Testis (tissue), 3 donors: ENCODE measurements around the gene UGT1A5. TPM values are rescaled to one million over a fixed set of nuclear protein-coding genes. Genes with fewer than 3 reads are reported as not detected.
"Not testable (repeated sequence)": the region's sequence is repeated elsewhere in the genome, so short reads cannot be mapped to it uniquely, and the experiment has no call there.

Experiments
- DNase-seq: peaks from one replicate; pipeline ENCODE4 v3.0.0-alpha.2; 2019
- H3K27ac ChIP-seq, 2 donors: fragments of 200-600 bp; sonication (generic); one replicate each; pipeline ENCODE4 v1.5.1; 2019
- H3K27me3 ChIP-seq: fragments of 200-600 bp; sonication (generic); one replicate; pipeline ENCODE4 v1.5.1; 2019
- H3K36me3 ChIP-seq: fragments of 200-600 bp; sonication (generic); one replicate; pipeline ENCODE4 v1.5.1; 2017; ENCODE audit warnings: low read depth; ENCODE audit errors: missing control alignments
- H3K4me1 ChIP-seq: fragments of 200-600 bp; sonication (generic); one replicate; pipeline ENCODE4 v1.5.1; 2019
- H3K4me3 ChIP-seq, 2 donors: fragments of 200-600 bp; sonication (generic); one replicate each; pipeline ENCODE4 v1.5.1; 2017 to 2019
- H3K9me3 ChIP-seq: fragments of 200-600 bp; sonication (generic); one replicate; pipeline ENCODE4 v1.5.1; 2017
- CTCF ChIP-seq, 3 experiments: fragments of 450-650 bp in 2 of 3; fragments of 200-600 bp in 1 of 3; sonication (generic) in 1 of 3; IDR thresholded peaks; one replicate each; pipeline ENCODE4 v1.5.1; 2016 to 2019; ENCODE audit warnings: antibody characterized with exemption in 3 of 3, mild to moderate bottlenecking in 2 of 3, moderate library complexity in 1 of 3
- POLR2A ChIP-seq: fragments of 450-650 bp; IDR thresholded peaks from one replicate; pipeline ENCODE4 v1.6.1; 2017; ENCODE audit warnings: antibody characterized with exemption, mild to moderate bottlenecking, moderate library complexity
- WGBS, 2 donors: methylation state at CpG; one replicate each; pipeline ENCODE4 v1.1.5; 2018; 5-methylcytosine and 5-hydroxymethylcytosine counted together
- intact Hi-C: fragments of 100-400 bp; cut with DNase I; formaldehyde crosslinking; loops from one replicate; pipeline ENCODE4 v1.15.1; 2023; ENCODE audit warnings: low total_unique reads
- polyA plus RNA-seq: library from polyadenylated mRNA; stranded (reverse); fragments of 350-450 nt; fragmentation: Illumina TruSeq; extraction: RNeasy Lipid Tissue Mini Kit (QIAGEN cat#74804); gene quantifications from one replicate; pipeline ENCODE4 v1.2.3, GENCODE V29; 2014; ENCODE audit warnings: low read depth, low replicate concordance; ENCODE audit not compliant: insufficient read depth
- total RNA-seq, 2 donors: library from RNA; depleted of rRNA; stranded (reverse); fragments of >200 nt; gene quantifications; one replicate each; pipeline ENCODE4 v1.2.3, GENCODE V29; 2016

UGT1A5 gene
- total and polyA plus RNA-seq, 3 donors from 2014 or later, result 0.16 TPM; not detected in 2

- Histone ChIP-seq H3K27ac (no peak overlapping the region), H3K27me3 (no peaks in the 10 kb centered on the region), H3K9me3 (no peaks in the 10 kb centered on the region), H3K4me3 (no peak overlapping the region), H3K36me3 (no peaks in the 10 kb centered on the region), H3K4me1 (peaks cover 5% of the 10 kb centered on the region)
- no peak for DNase-seq
- intact Hi-C loops, result no loop called here
- TF ChIP-seq POLR2A (no peak), CTCF (IDR thresholded peaks at IDR 0.05) (no peak)
- WGBS, 2 donors, result 46 to 71% methylated on average over 1 of the region's 1 CpG
Observed at GRCh38 chr2:233700028-233700635, 12.6 kb upstream of the UGT1A5 start.

- H3K4me1 ChIP-seq, H3K27me3 ChIP-seq, H3K27ac ChIP-seq, H3K9me3 ChIP-seq, H3K4me3 ChIP-seq, H3K36me3 ChIP-seq, intact Hi-C loops, DNase-seq: not testable (repeated sequence)
- WGBS, 2 donors, result 85 to 96% methylated on average over 5 of the region's 5 CpGs
Observed at GRCh38 chr2:233700842-233701241, 11.9 kb upstream of the UGT1A5 start.

GRCh38 chr2:233702238-233702637 lies 10.5 kb upstream of the UGT1A5 start:
- TF ChIP-seq POLR2A, result no peak
- no peak for TF ChIP-seq CTCF (IDR thresholded peaks at IDR 0.05)
- Histone ChIP-seq H3K36me3 (no peaks in the 10 kb centered on the region), H3K27me3 (no peaks in the 10 kb centered on the region), H3K4me3 (no peak overlapping the region), H3K9me3 (no peaks in the 10 kb centered on the region), H3K27ac (no peak overlapping the region), H3K4me1 (peaks cover 5% of the 10 kb centered on the region)
- 49 to 56% methylated on average over 3 of the region's 3 CpGs for WGBS, 2 donors
- intact Hi-C loops, result no loop called here
- DNase-seq, result no peak

- TF ChIP-seq CTCF (IDR thresholded peaks at IDR 0.05) (no peak), POLR2A (no peak)
- H3K9me3 ChIP-seq, result no peaks in the 10 kb centered on the region
- intact Hi-C loops, result no loop called here
- H3K27ac ChIP-seq, result no peak overlapping the region
- no peaks in the 10 kb centered on the region for H3K36me3 ChIP-seq
- 69 to 77% methylated on average over 4 of the region's 4 CpGs for WGBS, 2 donors
- DNase-seq, result no peak
- no peak overlapping the region for H3K4me3 ChIP-seq
- no peaks in the 10 kb centered on the region for H3K27me3 ChIP-seq
- no peaks in the 10 kb centered on the region for H3K4me1 ChIP-seq
Observed at GRCh38 chr2:233705911-233706506, 6.7 kb upstream of the UGT1A5 start.

- Histone ChIP-seq H3K27me3 (no peaks in the 10 kb centered on the region), H3K27ac (no peak overlapping the region), H3K4me3 (no peak overlapping the region), H3K36me3 (no peaks in the 10 kb centered on the region), H3K4me1 (no peaks in the 10 kb centered on the region), H3K9me3 (no peaks in the 10 kb centered on the region)
- DNase-seq, result no peak
- TF ChIP-seq CTCF (IDR thresholded peaks at IDR 0.05), result no peak
- no peak for TF ChIP-seq POLR2A
- intact Hi-C loops, result no loop called here
- WGBS, 2 donors, result 20 to 59% methylated on average over 1 of the region's 1 CpG
Observed at GRCh38 chr2:233706720-233707119, 6.0 kb upstream of the UGT1A5 start.
